ENCODE data around the gene ALAD.
"Not testable (repeated sequence)": the region's sequence is repeated elsewhere in the genome, so short reads cannot be mapped to it uniquely, and the experiment has no call there.

DNA sequence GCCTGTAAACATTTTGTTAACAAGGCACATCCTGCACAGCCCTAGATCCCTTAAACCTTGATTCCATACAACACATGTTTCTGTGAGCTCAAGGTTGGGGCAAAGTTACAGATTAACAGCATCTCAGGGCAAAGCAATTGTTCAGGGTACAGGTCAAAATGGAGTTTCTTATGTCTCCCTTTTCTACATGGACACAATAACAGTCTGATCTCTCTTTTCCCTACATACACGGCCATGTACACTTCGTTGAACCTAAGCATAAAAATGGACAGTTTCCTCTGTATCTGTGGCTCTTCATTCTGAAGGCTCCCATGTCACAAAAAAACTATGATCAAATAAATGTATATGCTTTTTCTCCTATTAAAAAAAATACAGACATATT is 21.3 kb downstream of the ALAD start:
- not testable (repeated sequence) for TF ChIP-seq GABPA (IDR thresholded peaks at IDR 0.05 in 1 of 2, conservative IDR thresholded peaks at IDR 0.05 in 1 of 2); SP1 (IDR thresholded peaks at IDR 0.05); JUND (IDR thresholded peaks at IDR 0.05); TAF1 (conservative IDR thresholded peaks at IDR 0.05); EGR1 (IDR thresholded peaks at IDR 0.05; ENCODE audit: low read depth in 2 of 2)
- TF ChIP-seq, protein P1, sequence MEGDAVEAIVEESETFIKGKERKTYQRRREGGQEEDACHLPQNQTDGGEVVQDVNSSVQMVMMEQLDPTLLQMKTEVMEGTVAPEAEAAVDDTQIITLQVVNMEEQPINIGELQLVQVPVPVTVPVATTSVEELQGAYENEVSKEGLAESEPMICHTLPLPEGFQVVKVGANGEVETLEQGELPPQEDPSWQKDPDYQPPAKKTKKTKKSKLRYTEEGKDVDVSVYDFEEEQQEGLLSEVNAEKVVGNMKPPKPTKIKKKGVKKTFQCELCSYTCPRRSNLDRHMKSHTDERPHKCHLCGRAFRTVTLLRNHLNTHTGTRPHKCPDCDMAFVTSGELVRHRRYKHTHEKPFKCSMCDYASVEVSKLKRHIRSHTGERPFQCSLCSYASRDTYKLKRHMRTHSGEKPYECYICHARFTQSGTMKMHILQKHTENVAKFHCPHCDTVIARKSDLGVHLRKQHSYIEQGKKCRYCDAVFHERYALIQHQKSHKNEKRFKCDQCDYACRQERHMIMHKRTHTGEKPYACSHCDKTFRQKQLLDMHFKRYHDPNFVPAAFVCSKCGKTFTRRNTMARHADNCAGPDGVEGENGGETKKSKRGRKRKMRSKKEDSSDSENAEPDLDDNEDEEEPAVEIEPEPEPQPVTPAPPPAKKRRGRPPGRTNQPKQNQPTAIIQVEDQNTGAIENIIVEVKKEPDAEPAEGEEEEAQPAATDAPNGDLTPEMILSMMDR (IDR thresholded peaks at IDR 0.05; ENCODE audit: low read depth, low read length, missing input control), result not testable (repeated sequence)
- TF ChIP-seq, protein P2, sequence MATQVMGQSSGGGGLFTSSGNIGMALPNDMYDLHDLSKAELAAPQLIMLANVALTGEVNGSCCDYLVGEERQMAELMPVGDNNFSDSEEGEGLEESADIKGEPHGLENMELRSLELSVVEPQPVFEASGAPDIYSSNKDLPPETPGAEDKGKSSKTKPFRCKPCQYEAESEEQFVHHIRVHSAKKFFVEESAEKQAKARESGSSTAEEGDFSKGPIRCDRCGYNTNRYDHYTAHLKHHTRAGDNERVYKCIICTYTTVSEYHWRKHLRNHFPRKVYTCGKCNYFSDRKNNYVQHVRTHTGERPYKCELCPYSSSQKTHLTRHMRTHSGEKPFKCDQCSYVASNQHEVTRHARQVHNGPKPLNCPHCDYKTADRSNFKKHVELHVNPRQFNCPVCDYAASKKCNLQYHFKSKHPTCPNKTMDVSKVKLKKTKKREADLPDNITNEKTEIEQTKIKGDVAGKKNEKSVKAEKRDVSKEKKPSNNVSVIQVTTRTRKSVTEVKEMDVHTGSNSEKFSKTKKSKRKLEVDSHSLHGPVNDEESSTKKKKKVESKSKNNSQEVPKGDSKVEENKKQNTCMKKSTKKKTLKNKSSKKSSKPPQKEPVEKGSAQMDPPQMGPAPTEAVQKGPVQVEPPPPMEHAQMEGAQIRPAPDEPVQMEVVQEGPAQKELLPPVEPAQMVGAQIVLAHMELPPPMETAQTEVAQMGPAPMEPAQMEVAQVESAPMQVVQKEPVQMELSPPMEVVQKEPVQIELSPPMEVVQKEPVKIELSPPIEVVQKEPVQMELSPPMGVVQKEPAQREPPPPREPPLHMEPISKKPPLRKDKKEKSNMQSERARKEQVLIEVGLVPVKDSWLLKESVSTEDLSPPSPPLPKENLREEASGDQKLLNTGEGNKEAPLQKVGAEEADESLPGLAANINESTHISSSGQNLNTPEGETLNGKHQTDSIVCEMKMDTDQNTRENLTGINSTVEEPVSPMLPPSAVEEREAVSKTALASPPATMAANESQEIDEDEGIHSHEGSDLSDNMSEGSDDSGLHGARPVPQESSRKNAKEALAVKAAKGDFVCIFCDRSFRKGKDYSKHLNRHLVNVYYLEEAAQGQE (IDR thresholded peaks at IDR 0.05), result not testable (repeated sequence)
- TF ChIP-seq, protein P3, sequence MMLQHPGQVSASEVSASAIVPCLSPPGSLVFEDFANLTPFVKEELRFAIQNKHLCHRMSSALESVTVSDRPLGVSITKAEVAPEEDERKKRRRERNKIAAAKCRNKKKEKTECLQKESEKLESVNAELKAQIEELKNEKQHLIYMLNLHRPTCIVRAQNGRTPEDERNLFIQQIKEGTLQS (IDR thresholded peaks at IDR 0.05), result not testable (repeated sequence)
